ENCODE measurements around the gene MCFD2.

MCFD2 gene

GRCh38 chr2:46925474-46926351 lies 10.1 kb upstream of the MCFD2 start:
- H3K4me3 ChIP-seq (replicated peaks; ENCODE audit: low read depth, low read length) = no peak overlapping the region
- DNase-seq (ENCODE audit: extremely low read depth, low read depth) = no peak
- TF ChIP-seq CTCF (IDR thresholded peaks at IDR 0.05; ENCODE audit: low read depth, low read length, missing control alignments) = no peak

- no peak for DNase-seq (ENCODE audit: extremely low read depth, low read depth)
- TF ChIP-seq CTCF (IDR thresholded peaks at IDR 0.05; ENCODE audit: low read depth, low read length, missing control alignments) = no peak
- no peak overlapping the region for H3K4me3 ChIP-seq (replicated peaks; ENCODE audit: low read depth, low read length)
Observed at GRCh38 chr2:46924608-46925007, 9.0 kb upstream of the MCFD2 start.

GRCh38 chr2:46924038-46924437 lies 8.4 kb upstream of the MCFD2 start:
- no peak overlapping the region for H3K4me3 ChIP-seq (replicated peaks; ENCODE audit: low read depth, low read length)

GRCh38 chr2:46923041-46923528 lies 7.5 kb upstream of the MCFD2 start:
- no peak for TF ChIP-seq CTCF (IDR thresholded peaks at IDR 0.05; ENCODE audit: low read depth, low read length, missing control alignments)
- no peak overlapping the region for H3K4me3 ChIP-seq (replicated peaks; ENCODE audit: low read depth, low read length)
- DNase-seq (ENCODE audit: extremely low read depth, low read depth) = no peak

More at GRCh38 chr2:46924038-46924437, 8.4 kb upstream of the MCFD2 start:
- TF ChIP-seq CTCF (IDR thresholded peaks at IDR 0.05; ENCODE audit: low read depth, low read length, missing control alignments) = no peak
- DNase-seq (ENCODE audit: extremely low read depth, low read depth) = no peak

- no peak for DNase-seq (ENCODE audit: extremely low read depth, low read depth)
- H3K4me3 ChIP-seq (replicated peaks; ENCODE audit: low read depth, low read length) = no peak overlapping the region
- TF ChIP-seq CTCF (IDR thresholded peaks at IDR 0.05; ENCODE audit: low read depth, low read length, missing control alignments) = no peak
Observed at GRCh38 chr2:46922606-46923005, 7.0 kb upstream of the MCFD2 start.

GRCh38 chr2:46921676-46922448 lies 6.3 kb upstream of the MCFD2 start:
- no peak for TF ChIP-seq CTCF (IDR thresholded peaks at IDR 0.05; ENCODE audit: low read depth, low read length, missing control alignments)
- no peak overlapping the region for H3K4me3 ChIP-seq (replicated peaks; ENCODE audit: low read depth, low read length)
- DNase-seq (ENCODE audit: extremely low read depth, low read depth) = no peak

All from HFF-Myc (cell line).